Psoas muscle (tissue), 8 donors: ENCODE data around the gene BMP4. TPM values are rescaled to one million over a fixed set of nuclear protein-coding genes. Genes with fewer than 3 reads are reported as not detected.

ENCODE experiments used
- ATAC-seq, 4 donors: fragments of 200-7000 bp; cut with Tn5 transposase; one replicate each; pipeline ENCODE4 v1.9.1; 2020; ENCODE audit warnings: moderate library complexity in 3 of 4, mild to moderate bottlenecking in 2 of 4
- DNase-seq, 2 donors: peaks; one replicate each; pipeline ENCODE4 v3.0.0-alpha.2; 2020
- H3K27ac ChIP-seq: fragments of 200-600 bp; one replicate; pipeline ENCODE4 v1.8.0; 2022
- H3K27me3 ChIP-seq, 3 donors: fragments of 200-600 bp in 1 of 3; one replicate each; pipeline versions ENCODE4 v1.6.1 to v1.8.0; 2013 to 2022; ENCODE audit warnings: low read length in 2 of 3, mild to moderate bottlenecking in 2 of 3, moderate library complexity in 1 of 3; ENCODE audit not compliant: insufficient read depth in 3 of 3
- H3K36me3 ChIP-seq, 2 donors: fragments of 200-600 bp in 1 of 2; one replicate each; pipeline versions ENCODE4 v1.6.1 to v1.8.0; 2013 to 2022; ENCODE audit warnings: low read depth in 1 of 2, mild to moderate bottlenecking in 1 of 2, moderate library complexity in 1 of 2; ENCODE audit not compliant: insufficient read depth in 1 of 2
- H3K4me1 ChIP-seq: fragments of 200-600 bp; one replicate; pipeline ENCODE4 v1.8.0; 2022
- H3K4me3 ChIP-seq: fragments of 200-600 bp; one replicate; pipeline ENCODE4 v1.8.0; 2022; ENCODE audit warnings: mild to moderate bottlenecking
- H3K9me3 ChIP-seq: fragments of 200-600 bp; one replicate; pipeline ENCODE4 v1.8.0; 2022
- CTCF ChIP-seq: fragments of 200-600 bp; IDR thresholded peaks from one replicate; pipeline ENCODE4 v1.8.0; 2022; ENCODE audit warnings: antibody characterized with exemption
- WGBS, 3 donors: extraction: QIAGEN DNeasy Blood & Tissue Kit; methylation state at CpG; one replicate each; pipeline versions ENCODE4 v1.1.6 to v1.1.7; 2013; 5-methylcytosine and 5-hydroxymethylcytosine counted together
- intact Hi-C, 2 donors: fragments of 100-400 bp; cut with DNase I; formaldehyde crosslinking; loops; one replicate each; pipeline versions ENCODE4 v1.11.0 to v1.14.2; 2022
- polyA plus RNA-seq, 3 donors: library from polyadenylated mRNA; stranded (reverse); fragments of 200-250 nt; gene quantifications; one replicate each; pipeline ENCODE4 v1.2.3, GENCODE V29; 2013
- total RNA-seq, 4 donors: library from RNA; stranded (reverse); fragmentation: NEBNext Ultra II Directional in 2 of 4; extraction: Animal tissue kit (Norgen Biotek cat#: 25700) in 2 of 4; gene quantifications; one replicate each; pipeline versions ENCODE4 v1.2.1 to v1.2.4, GENCODE V29; 2021 to 2023
- donor health status: healthy with polysubstance abuse.
- donor health status: DM: no; HTN: no; CAD: no; lungs with moderate emphysema.
- donor health status: Bipolar disorder and iron deficiency.
- donor health status: healthy.
- donor health status: DM: yes; HTN: yes; CAD: no.
- donor health status: DM: no; HTN: no; CAD: no.
- donor health status: DM: no; HTN: no; CAD: no.
- donor health status: DM: yes; HTN: yes; CAD: no.

The BMP4 gene
- total and polyA plus RNA-seq, 7 donors, result 2.4 to 8.6 (median 4.3) TPM

- intact Hi-C loops, result no loop called here
- 66 to 76% (median 69%) methylated on average over 2 of the region's 2 CpGs for WGBS, 3 donors
- no peak for TF ChIP-seq CTCF
These were observed 11.0 kb upstream of the BMP4 start for GRCh38 chr14:53967606-53968005.

GRCh38 chr14:53964249-53964648, 7.6 kb upstream of the BMP4 start:
- intact Hi-C loops, result no loop called here
- DNase-seq (no peak), ATAC-seq (no peak)
- no peak for TF ChIP-seq CTCF
- no peaks in the 10 kb centered on the region for H3K36me3 ChIP-seq
- peaks cover 3% of the 10 kb centered on the region for H3K4me1 ChIP-seq
- no peaks in the 10 kb centered on the region for H3K9me3 ChIP-seq
- peaks cover 0 to 37% (median 4%) of the 10 kb centered on the region in 3 donors for H3K27me3 ChIP-seq
- 84 to 90% (median 86%) methylated on average over 4 of the region's 4 CpGs for WGBS, 3 donors
- H3K27ac ChIP-seq, result no peak overlapping the region
- H3K4me3 ChIP-seq, result no peak overlapping the region

More at GRCh38 chr14:53967606-53968005, 11.0 kb upstream of the BMP4 start:
- H3K36me3 ChIP-seq, result no peaks in the 10 kb centered on the region
- ATAC-seq (no peak), DNase-seq (no peak)
- peaks cover 0 to 13% (median 2%) of the 10 kb centered on the region in 3 donors for H3K27me3 ChIP-seq
- no peak overlapping the region for H3K4me3 ChIP-seq
- no peaks in the 10 kb centered on the region for H3K9me3 ChIP-seq
- H3K4me1 ChIP-seq, result peaks cover 3% of the 10 kb centered on the region
- no peak overlapping the region for H3K27ac ChIP-seq

GRCh38 chr14:53963320-53964227, 6.9 kb upstream of the BMP4 start:
- intact Hi-C loops, result no loop called here

GRCh38 chr14:53962953-53963319, 6.3 kb upstream of the BMP4 start:
- DNase-seq (no peak), ATAC-seq (no peak)
- 56 to 64% (median 60%) methylated on average over 6 of the region's 6 CpGs for WGBS, 3 donors
- peak overlapping the region; percentile 57 for H3K4me3 ChIP-seq
- intact Hi-C loops, result no loop called here
- H3K27me3 ChIP-seq, result peaks cover 0 to 49% (median 4%) of the 10 kb centered on the region in 3 donors
- no peaks in the 10 kb centered on the region for H3K9me3 ChIP-seq
- H3K4me1 ChIP-seq, result peaks cover 3% of the 10 kb centered on the region
- TF ChIP-seq CTCF, result no peak
- no peaks in the 10 kb centered on the region for H3K36me3 ChIP-seq
- no peak overlapping the region for H3K27ac ChIP-seq

More at GRCh38 chr14:53963320-53964227, 6.9 kb upstream of the BMP4 start:
- WGBS, 3 donors, result 5 to 8% (median 6%) methylated on average over 54 to 55 of the region's 55 CpGs
- peaks cover 3% of the 10 kb centered on the region for H3K4me1 ChIP-seq
- ATAC-seq (peak in 3 of 4 donors; percentile 37 to 72 (median 53)), DNase-seq (peak in 1 of 2 donors; percentile 35)
- peak overlapping the region; percentile 57 for H3K4me3 ChIP-seq
- H3K27me3 ChIP-seq, result peaks cover 0 to 44% (median 4%) of the 10 kb centered on the region in 3 donors
- no peaks in the 10 kb centered on the region for H3K9me3 ChIP-seq
- H3K27ac ChIP-seq, result no peak overlapping the region
- H3K36me3 ChIP-seq, result no peaks in the 10 kb centered on the region
- peak; percentile 16 for TF ChIP-seq CTCF
